GM18519 (cell line): ENCODE results near the gene ASCC1.
"Not testable (repeated sequence)": the region's sequence is repeated elsewhere in the genome, so short reads cannot be mapped to it uniquely, and the experiment has no call there.

ENCODE experiments used
- ATAC-seq: cut with Tn5 transposase; IDR thresholded peaks from one replicate; pipeline ENCODE4 v1.9.1; 2021; ENCODE audit warnings: mild to moderate bottlenecking, moderate library complexity; ENCODE audit not compliant: unreplicated experiment, low FRiP score

The ASCC1 gene

GRCh38 chr10:72133517-72133916, 82.6 kb downstream of the ASCC1 start:
- ATAC-seq: no peak

- no peak for ATAC-seq
Observed at GRCh38 chr10:72132854-72133253, 83.2 kb downstream of the ASCC1 start.

GRCh38 chr10:72127571-72127970, 88.5 kb downstream of the ASCC1 start:
- ATAC-seq: no peak

GRCh38 chr10:72126872-72127232, 89.2 kb downstream of the ASCC1 start:
- no peak for ATAC-seq

GRCh38 chr10:72126184-72126871, 89.7 kb downstream of the ASCC1 start:
- no peak for ATAC-seq

GRCh38 chr10:72124989-72125388, 91.1 kb downstream of the ASCC1 start:
- no peak for ATAC-seq

GRCh38 chr10:72124381-72124780, 91.7 kb downstream of the ASCC1 start:
- ATAC-seq: no peak

- ATAC-seq: no peak
Observed at GRCh38 chr10:72123616-72124015, 92.5 kb downstream of the ASCC1 start.

- ATAC-seq: no peak
Observed at GRCh38 chr10:72122221-72122620, 93.9 kb downstream of the ASCC1 start.

- ATAC-seq: no peak
Observed at GRCh38 chr10:72121389-72121788, 94.7 kb downstream of the ASCC1 start.

GRCh38 chr10:72116372-72116771, 99.7 kb downstream of the ASCC1 start:
- no peak for ATAC-seq

- no peak for ATAC-seq
Observed at GRCh38 chr10:72114706-72115450, 101.2 kb downstream of the ASCC1 start.

GRCh38 chr10:72110673-72111401, 105.2 kb downstream of the ASCC1 start:
- no peak for ATAC-seq

GRCh38 chr10:72109636-72110157, 106.4 kb downstream of the ASCC1 start:
- ATAC-seq: no peak

- ATAC-seq: no peak
Observed at GRCh38 chr10:72108830-72109635, 107.0 kb downstream of the ASCC1 start.

- not testable (repeated sequence) for ATAC-seq
Observed at GRCh38 chr10:72108004-72108370, 108.1 kb downstream of the ASCC1 start.

GRCh38 chr10:72107325-72108003, 108.6 kb downstream of the ASCC1 start:
- no peak for ATAC-seq

GRCh38 chr10:72106896-72107295, 109.2 kb downstream of the ASCC1 start:
- ATAC-seq: no peak

GRCh38 chr10:72106154-72106849, 109.8 kb downstream of the ASCC1 start:
- ATAC-seq: no peak
